ENCODE measurements around the gene QDPR.
"Not testable (repeated sequence)": the region's sequence is repeated elsewhere in the genome, so short reads cannot be mapped to it uniquely, and the experiment has no call there.

The QDPR gene

DNA sequence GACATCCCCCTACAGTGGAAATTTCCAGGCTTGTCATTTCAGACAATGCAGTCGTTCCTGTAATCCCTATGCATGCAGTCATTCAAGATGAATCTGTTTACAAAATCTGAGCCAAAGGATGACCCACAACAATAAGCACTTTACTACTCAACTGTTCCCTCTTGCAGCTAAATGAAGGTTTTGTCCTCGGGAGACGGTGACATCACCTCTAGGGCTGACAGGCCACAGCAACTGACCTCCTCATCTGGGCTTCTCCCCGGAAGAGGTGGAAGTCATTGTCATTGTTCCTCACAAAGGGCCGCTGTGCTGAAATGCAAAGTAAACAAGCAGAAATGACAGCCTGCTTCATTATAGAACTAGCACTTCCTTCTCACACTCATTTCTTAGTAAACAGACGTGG lies 32.3 kb upstream of the QDPR start:
- Mint-ChIP-seq H3K4me3 (no peak overlapping the region), H3K4me1 (ENCODE audit: low read depth) (no peaks in the 10 kb centered on the region), H3K9me3 (no peaks in the 10 kb centered on the region), H3K27me3 (peaks cover 15% of the 10 kb centered on the region), H3K36me3 (ENCODE audit: low read depth) (no peaks in the 10 kb centered on the region), H3K27ac (no peak overlapping the region)

GRCh38 chr4:17537060-17537459 lies 25.2 kb upstream of the QDPR start:
- H3K36me3 Mint-ChIP-seq (ENCODE audit: low read depth); H3K27ac Mint-ChIP-seq; H3K9me3 Mint-ChIP-seq; H3K4me1 Mint-ChIP-seq (ENCODE audit: low read depth); H3K27me3 Mint-ChIP-seq; H3K4me3 Mint-ChIP-seq: not testable (repeated sequence)

DNA sequence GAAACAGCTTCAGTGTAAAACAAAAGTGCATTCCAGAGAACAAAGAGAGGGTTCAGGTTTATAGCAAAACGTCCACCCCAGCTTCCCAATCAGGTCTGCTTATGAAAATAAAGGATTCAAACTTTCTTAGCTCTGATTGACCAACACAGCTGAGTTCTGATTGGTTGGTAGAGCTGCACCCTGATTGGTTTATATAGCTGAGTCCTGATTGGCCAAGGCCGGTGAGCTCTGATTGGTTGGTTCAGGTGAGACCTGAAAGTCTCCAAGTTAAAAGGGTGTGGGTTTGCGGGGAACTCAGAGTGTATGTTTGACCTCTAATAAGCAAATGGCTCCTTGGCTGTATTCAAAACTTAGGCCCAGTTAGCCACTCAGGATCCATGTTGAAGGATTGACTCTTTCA lies 24.0 kb upstream of the QDPR start:
- Mint-ChIP-seq H3K27me3 (peaks cover 2% of the 10 kb centered on the region), H3K27ac (no peak overlapping the region), H3K4me1 (ENCODE audit: low read depth) (no peaks in the 10 kb centered on the region), H3K9me3 (no peaks in the 10 kb centered on the region), H3K36me3 (ENCODE audit: low read depth) (no peaks in the 10 kb centered on the region), H3K4me3 (no peak overlapping the region)

GRCh38 chr4:17535242-17535641 lies 23.4 kb upstream of the QDPR start:
- Mint-ChIP-seq H3K36me3 (ENCODE audit: low read depth) (no peaks in the 10 kb centered on the region), H3K9me3 (no peaks in the 10 kb centered on the region), H3K27me3 (peaks cover 4% of the 10 kb centered on the region), H3K27ac (no peak overlapping the region), H3K4me1 (ENCODE audit: low read depth) (no peaks in the 10 kb centered on the region), H3K4me3 (no peak overlapping the region)

GRCh38 chr4:17534705-17535104 lies 22.8 kb upstream of the QDPR start:
- no peak overlapping the region for H3K27ac Mint-ChIP-seq

DNA sequence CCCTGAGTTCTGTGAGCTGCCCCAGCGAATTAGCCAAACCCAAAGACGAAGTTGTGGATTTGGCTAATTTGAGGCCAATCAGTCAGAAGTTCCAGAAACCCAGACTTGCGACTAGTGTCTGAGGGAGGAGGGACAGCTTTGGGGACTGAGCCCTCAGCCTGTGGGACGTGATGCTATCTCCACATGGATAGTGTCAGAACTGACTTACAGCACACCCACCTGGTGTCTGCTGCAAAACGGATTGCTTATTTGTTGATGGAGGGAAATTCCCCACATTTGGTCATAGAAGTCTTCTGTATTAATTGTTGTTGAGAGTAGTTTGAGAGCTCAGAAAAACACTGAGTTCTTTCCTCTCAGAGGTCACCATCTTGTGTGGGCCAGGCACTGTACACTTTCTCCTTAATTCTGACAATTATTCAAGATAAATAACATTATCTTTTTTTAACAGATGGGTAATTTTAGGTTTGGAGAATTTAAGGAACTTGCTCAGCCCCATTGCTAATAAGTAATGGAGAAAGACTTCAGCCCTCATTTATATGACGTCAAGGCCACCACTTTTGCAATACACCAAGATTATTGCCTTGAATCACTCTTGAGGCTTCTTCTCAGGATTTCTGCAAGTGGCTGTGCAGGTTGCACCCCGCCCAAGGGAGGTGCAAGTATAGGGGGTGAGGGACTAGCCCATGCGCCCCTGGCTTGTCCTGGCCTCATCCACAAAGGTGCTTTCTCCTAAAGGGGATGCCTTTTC lies 19.8 kb upstream of the QDPR start:
- Mint-ChIP-seq H3K36me3 (ENCODE audit: low read depth) (no peaks in the 10 kb centered on the region), H3K4me1 (ENCODE audit: low read depth) (no peaks in the 10 kb centered on the region), H3K4me3 (no peak overlapping the region), H3K27ac (no peak overlapping the region), H3K9me3 (no peaks in the 10 kb centered on the region), H3K27me3 (peaks cover 20% of the 10 kb centered on the region)

More at GRCh38 chr4:17534705-17535104, 22.8 kb upstream of the QDPR start:
- H3K4me1 Mint-ChIP-seq (ENCODE audit: low read depth) = no peaks in the 10 kb centered on the region
- H3K27me3 Mint-ChIP-seq = peaks cover 4% of the 10 kb centered on the region
- no peaks in the 10 kb centered on the region for H3K36me3 Mint-ChIP-seq (ENCODE audit: low read depth)
- no peaks in the 10 kb centered on the region for H3K9me3 Mint-ChIP-seq
- H3K4me3 Mint-ChIP-seq = no peak overlapping the region

GRCh38 chr4:17528551-17529165 lies 16.8 kb upstream of the QDPR start:
- Mint-ChIP-seq H3K9me3 (no peaks in the 10 kb centered on the region), H3K27ac (no peak overlapping the region), H3K4me3 (no peak overlapping the region), H3K4me1 (ENCODE audit: low read depth) (no peaks in the 10 kb centered on the region), H3K27me3 (peaks cover 21% of the 10 kb centered on the region), H3K36me3 (ENCODE audit: low read depth) (no peaks in the 10 kb centered on the region)

GRCh38 chr4:17526695-17527477 lies 15.0 kb upstream of the QDPR start:
- H3K36me3 Mint-ChIP-seq (ENCODE audit: low read depth) = no peaks in the 10 kb centered on the region
- no peaks in the 10 kb centered on the region for H3K4me1 Mint-ChIP-seq (ENCODE audit: low read depth)
- H3K4me3 Mint-ChIP-seq = no peak overlapping the region
- H3K27ac Mint-ChIP-seq = no peak overlapping the region
- peaks cover 21% of the 10 kb centered on the region for H3K27me3 Mint-ChIP-seq
- H3K9me3 Mint-ChIP-seq = no peaks in the 10 kb centered on the region

DNA sequence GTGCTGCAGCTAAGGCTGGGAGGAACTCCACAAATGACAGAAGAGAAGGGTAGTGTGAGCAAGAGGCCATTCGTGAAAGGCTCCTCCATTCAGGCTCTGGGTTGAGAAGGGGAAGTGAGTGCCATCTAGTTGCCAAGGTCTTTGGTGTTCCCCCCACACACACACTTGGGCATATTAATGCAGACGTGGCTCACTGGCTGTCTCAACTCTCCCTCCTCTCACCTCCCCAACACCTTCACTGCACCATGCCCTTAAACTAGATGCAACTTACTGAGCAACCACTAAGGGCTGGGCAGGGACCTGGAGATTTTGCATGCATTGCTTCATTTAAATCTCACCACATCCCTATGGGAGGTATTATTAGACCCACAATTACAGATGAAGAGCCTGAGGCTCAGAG lies 11.8 kb upstream of the QDPR start:
- H3K36me3 Mint-ChIP-seq (ENCODE audit: low read depth) = no peaks in the 10 kb centered on the region
- H3K4me3 Mint-ChIP-seq = no peak overlapping the region
- H3K9me3 Mint-ChIP-seq = no peaks in the 10 kb centered on the region
- no peak overlapping the region for H3K27ac Mint-ChIP-seq
- peaks cover 28% of the 10 kb centered on the region for H3K27me3 Mint-ChIP-seq
- H3K4me1 Mint-ChIP-seq (ENCODE audit: low read depth) = no peaks in the 10 kb centered on the region

DNA sequence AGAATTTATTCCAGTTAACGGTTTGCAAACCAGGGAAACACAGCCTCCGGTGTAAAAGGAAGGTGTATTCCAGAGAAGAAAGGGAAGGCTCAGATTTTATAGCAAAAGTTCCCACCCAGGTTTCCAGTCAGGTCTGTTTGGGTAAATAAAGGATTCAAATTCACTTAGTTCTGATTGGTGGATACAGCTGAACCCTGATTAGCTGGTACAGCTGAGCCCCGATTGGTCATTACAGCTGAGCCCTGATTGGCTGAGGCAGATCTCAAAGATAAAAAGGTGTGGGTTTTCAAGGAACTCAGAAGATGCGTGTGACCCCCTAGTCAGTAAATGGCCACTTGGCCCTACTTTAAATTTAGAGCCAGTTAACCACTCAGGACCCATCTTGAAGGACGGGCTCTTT lies 9.7 kb upstream of the QDPR start:
- no peak overlapping the region for H3K27ac Mint-ChIP-seq
- no peaks in the 10 kb centered on the region for H3K9me3 Mint-ChIP-seq
- no peaks in the 10 kb centered on the region for H3K36me3 Mint-ChIP-seq (ENCODE audit: low read depth)
- H3K4me1 Mint-ChIP-seq (ENCODE audit: low read depth) = no peaks in the 10 kb centered on the region
- no peak overlapping the region for H3K4me3 Mint-ChIP-seq
- H3K27me3 Mint-ChIP-seq = peaks cover 25% of the 10 kb centered on the region

DNA sequence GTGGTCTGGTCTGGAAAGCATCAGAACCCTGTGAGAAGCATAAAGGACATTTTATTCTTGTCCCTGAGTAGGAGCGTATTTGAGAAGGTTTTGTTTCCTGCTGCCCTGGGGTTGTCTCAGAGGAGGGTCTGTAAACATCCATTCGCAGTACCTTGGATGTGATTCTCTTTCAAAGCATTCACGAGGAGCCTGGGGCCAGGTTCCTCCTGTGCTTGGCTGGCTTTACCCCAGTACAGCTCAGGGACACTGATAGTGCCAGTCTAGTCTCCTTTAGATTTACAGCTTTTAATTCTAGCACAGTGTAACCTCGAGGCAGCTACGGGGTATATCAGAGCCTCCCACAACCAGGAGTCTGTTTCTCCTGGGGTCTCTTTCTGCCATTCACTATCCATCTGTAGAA lies 5.8 kb upstream of the QDPR start:
- H3K27ac Mint-ChIP-seq = no peak overlapping the region
- H3K4me3 Mint-ChIP-seq = no peak overlapping the region
- H3K9me3 Mint-ChIP-seq = no peaks in the 10 kb centered on the region
- peaks cover 3% of the 10 kb centered on the region for H3K4me1 Mint-ChIP-seq (ENCODE audit: low read depth)
- H3K27me3 Mint-ChIP-seq = peaks cover 24% of the 10 kb centered on the region
- no peaks in the 10 kb centered on the region for H3K36me3 Mint-ChIP-seq (ENCODE audit: low read depth)

- Mint-ChIP-seq H3K4me3 (no peak overlapping the region), H3K27me3 (peaks cover 24% of the 10 kb centered on the region)
Observed at GRCh38 chr4:17516980-17517379, 5.1 kb upstream of the QDPR start.

DNA sequence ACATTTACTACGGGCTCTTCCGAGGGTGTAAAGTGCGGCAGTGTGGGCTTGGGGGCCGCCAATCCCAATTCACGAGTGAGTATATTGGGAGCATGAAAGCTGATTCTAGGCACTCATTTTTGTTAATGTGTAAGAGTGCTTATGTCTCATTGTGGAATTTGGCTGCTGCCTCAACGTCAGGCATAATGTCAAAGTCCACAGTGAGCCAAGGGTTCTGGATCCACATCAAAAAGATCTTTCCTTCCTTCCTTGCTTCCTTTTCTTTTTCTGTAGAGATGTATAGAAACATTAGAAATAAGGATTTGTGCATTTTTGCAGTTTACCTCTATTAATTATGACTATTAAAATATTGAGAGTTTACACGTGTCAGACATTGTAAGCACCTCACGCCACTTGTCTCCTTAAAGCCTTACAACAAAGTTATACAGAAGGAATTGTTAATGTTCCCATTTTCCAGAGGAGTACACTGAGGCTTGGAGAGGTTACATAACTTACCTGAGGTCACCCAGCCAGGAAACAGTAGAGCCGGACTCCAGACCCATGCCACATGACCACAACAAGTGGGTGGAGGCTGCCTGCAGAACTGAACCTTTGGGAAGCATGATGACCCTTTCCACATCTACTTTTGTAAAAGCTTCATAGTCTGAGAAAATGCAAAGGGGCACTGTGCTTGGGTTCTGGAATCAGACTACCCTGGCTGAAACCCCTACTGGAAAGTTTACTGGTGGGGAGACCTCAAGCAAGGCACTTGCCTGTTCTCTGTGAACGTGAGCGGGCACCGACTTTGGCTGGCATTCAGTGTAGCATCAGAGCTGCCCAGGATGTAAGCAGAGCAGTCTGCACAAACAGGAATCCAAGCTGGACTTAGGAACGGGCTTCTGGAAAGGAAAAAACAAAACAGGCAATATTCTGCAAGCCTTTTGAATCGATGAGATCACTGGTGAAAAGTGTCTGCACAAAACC lies 3.8 kb upstream of the QDPR start:
- peaks cover 24% of the 10 kb centered on the region for H3K27me3 Mint-ChIP-seq
- H3K4me3 Mint-ChIP-seq = no peak overlapping the region
- H3K9me3 Mint-ChIP-seq = no peaks in the 10 kb centered on the region
- H3K27ac Mint-ChIP-seq = no peak overlapping the region
- H3K36me3 Mint-ChIP-seq (ENCODE audit: low read depth) = peaks cover 7% of the 10 kb centered on the region
- peaks cover 15% of the 10 kb centered on the region for H3K4me1 Mint-ChIP-seq (ENCODE audit: low read depth)

More at GRCh38 chr4:17516980-17517379, 5.1 kb upstream of the QDPR start:
- H3K27ac Mint-ChIP-seq = no peak overlapping the region
- H3K4me1 Mint-ChIP-seq (ENCODE audit: low read depth) = peaks cover 7% of the 10 kb centered on the region
- no peaks in the 10 kb centered on the region for H3K9me3 Mint-ChIP-seq
- H3K36me3 Mint-ChIP-seq (ENCODE audit: low read depth) = no peaks in the 10 kb centered on the region

- no peak within 1 kb of the TSS for H3K27ac Mint-ChIP-seq
- peaks cover 24% of the 10 kb centered on the region for H3K4me1 Mint-ChIP-seq (ENCODE audit: low read depth)
- no peak within 1 kb of the TSS for H3K4me3 Mint-ChIP-seq
- peaks cover 20% of the 10 kb centered on the region for H3K27me3 Mint-ChIP-seq
- H3K36me3 Mint-ChIP-seq (ENCODE audit: low read depth) = peaks cover 10% of the 10 kb centered on the region
- H3K9me3 Mint-ChIP-seq = no peaks in the 10 kb centered on the region
Observed at GRCh38 chr4:17514865-17515264, 3.0 kb upstream of the QDPR start, which contains the start of gene CLRN2. Gene CLRN2, plus strand, starts transcription at chr4:17515165. Its CDS starts 102 bp downstream, at chr4:17515267.
